HepG2 (cell line): ENCODE results near the gene RPS19BP1. TPM values are rescaled to one million over a fixed set of nuclear protein-coding genes. Genes with fewer than 3 reads are reported as not detected.
A peak's percentile ranks its signal among the peaks of the same experiment; 100 is the strongest.

Experiments
- BHLHE40 ChIP-seq: IDR thresholded peaks from 2 replicates; pipeline ENCODE4 v1.6.1; 2011; ENCODE audit warnings: low read length, improper control_type of control experiment
- CHD4 ChIP-seq: fragments of 200-600 bp; sonication (generic); IDR thresholded peaks from 2 replicates; pipeline ENCODE4 v1.7.0; 2017; ENCODE audit warnings: mild to moderate bottlenecking, low read length, borderline replicate concordance
- ELF4 ChIP-seq: sonication (generic); formaldehyde crosslinking; IDR thresholded peaks from 2 replicates; pipeline ENCODE4 v1.5.0; 2020; ENCODE audit warnings: missing genetic modification reagents, mild to moderate bottlenecking, moderate library complexity, borderline replicate concordance
- ETV5 ChIP-seq: IDR thresholded peaks from 2 replicates; pipeline ENCODE4 v1.6.1; 2018; ENCODE audit warnings: missing biosample characterization, missing genetic modification reagents, inconsistent platforms, borderline replicate concordance
- KAT8 ChIP-seq: IDR thresholded peaks from 2 replicates; pipeline ENCODE4 v1.6.1; 2016; ENCODE audit warnings: missing genetic modification reagents, missing compliant biosample characterization
- MED1 ChIP-seq: sonication (generic); formaldehyde crosslinking; IDR thresholded peaks from 2 replicates; pipeline ENCODE4 v1.4.0; 2020; ENCODE audit warnings: missing genetic modification reagents
- MED8 ChIP-seq: sonication (generic); formaldehyde crosslinking; IDR thresholded peaks from 2 replicates; pipeline ENCODE4 v1.8.1; 2023; ENCODE audit warnings: mild to moderate bottlenecking, missing genetic modification reagents; ENCODE audit not compliant: insufficient replicate concordance
- NCOA5 ChIP-seq: sonication (generic); formaldehyde crosslinking; IDR thresholded peaks from 2 replicates; pipeline ENCODE4 v1.4.0; 2020; ENCODE audit warnings: missing genetic modification reagents
- NR0B2 ChIP-seq: sonication (generic); formaldehyde crosslinking; IDR thresholded peaks from 2 replicates; pipeline ENCODE4 v1.4.0; 2020; ENCODE audit warnings: mild to moderate bottlenecking, missing genetic modification reagents
- SMARCE1 ChIP-seq: fragments of 450-650 bp; IDR thresholded peaks from 2 replicates; pipeline ENCODE4 v1.6.1; 2017; ENCODE audit warnings: borderline replicate concordance
- ZFP1 ChIP-seq: IDR thresholded peaks from 2 replicates; pipeline ENCODE4 v1.6.1; 2016
- ZNF232 ChIP-seq: sonication (generic); formaldehyde crosslinking; IDR thresholded peaks from 2 replicates; pipeline ENCODE4 v1.4.0; 2020; ENCODE audit warnings: missing genetic modification reagents, borderline replicate concordance
- ZNF260 ChIP-seq: sonication (generic); formaldehyde crosslinking; IDR thresholded peaks from 2 replicates; pipeline ENCODE4 v1.4.0; 2020; ENCODE audit warnings: missing genetic modification reagents, low read depth, mild to moderate bottlenecking, borderline replicate concordance
- ZNF383 ChIP-seq: sonication (generic); formaldehyde crosslinking; IDR thresholded peaks from 2 replicates; pipeline ENCODE4 v1.4.0; 2020; ENCODE audit warnings: missing genetic modification reagents, mild to moderate bottlenecking, borderline replicate concordance
- ZNF441 ChIP-seq: sonication (generic); formaldehyde crosslinking; IDR thresholded peaks from 2 replicates; pipeline ENCODE4 v1.7.0; 2021; ENCODE audit warnings: missing genetic modification reagents, borderline replicate concordance
- ZNF446 ChIP-seq: sonication (generic); formaldehyde crosslinking; IDR thresholded peaks from 2 replicates; pipeline ENCODE4 v1.5.0; 2020; ENCODE audit warnings: mild to moderate bottlenecking, missing genetic modification reagents
- ZNF547 ChIP-seq: sonication (generic); formaldehyde crosslinking; IDR thresholded peaks from 2 replicates; pipeline ENCODE4 v1.5.1; 2020; ENCODE audit warnings: mild to moderate bottlenecking, missing genetic modification reagents
- ZNF615 ChIP-seq: sonication (generic); formaldehyde crosslinking; IDR thresholded peaks from 2 replicates; pipeline ENCODE4 v1.5.0; 2020; ENCODE audit warnings: mild to moderate bottlenecking, missing genetic modification reagents, borderline replicate concordance
- ZNF766 ChIP-seq: sonication (generic); formaldehyde crosslinking; IDR thresholded peaks from 2 replicates; pipeline ENCODE4 v1.5.0; 2020; ENCODE audit warnings: missing genetic modification reagents, borderline replicate concordance
- ZNF775 ChIP-seq: sonication (generic); formaldehyde crosslinking; IDR thresholded peaks from 2 replicates; pipeline ENCODE4 v1.4.0; 2020; ENCODE audit warnings: missing genetic modification reagents, mild to moderate bottlenecking, moderate library complexity, borderline replicate concordance
- ZNF781 ChIP-seq: sonication (generic); formaldehyde crosslinking; IDR thresholded peaks from 2 replicates; pipeline ENCODE4 v1.5.1; 2020; ENCODE audit warnings: borderline replicate concordance, mild to moderate bottlenecking, missing genetic modification reagents; ENCODE audit errors: not compliant biosample characterization
- ZNF879 ChIP-seq: sonication (generic); formaldehyde crosslinking; IDR thresholded peaks from 2 replicates; pipeline ENCODE4 v1.8.1; 2023; ENCODE audit warnings: missing genetic modification reagents
- ZNF891 ChIP-seq: sonication (generic); formaldehyde crosslinking; IDR thresholded peaks from 2 replicates; pipeline ENCODE4 v1.5.0; 2020; ENCODE audit warnings: mild to moderate bottlenecking, missing genetic modification reagents
- polyA plus RNA-seq, 8 experiments: library from polyadenylated mRNA; depleted of rRNA in 3 of 8; stranded (reverse) in 7 of 8; unstranded in 1 of 8; fragments of >200 nt; fragmentation: Illumina TruSeq in 4 of 8; extraction: Trizol in 4 of 8; gene quantifications; 2 replicates each; pipeline versions ENCODE4 v1.2.1 to v1.2.3, GENCODE V29; 2011 to 2016; ENCODE audit warnings: low read depth in 4 of 8, missing spikeins in 1 of 8, mixed read lengths in 1 of 8; ENCODE audit not compliant: insufficient read depth in 1 of 8
- total RNA-seq, 5 experiments: library from RNA; depleted of rRNA; stranded (reverse); fragments of >200 nt; fragmentation: Illumina TruSeq; extraction: Trizol; gene quantifications; 2 replicates each; pipeline ENCODE4 v1.2.3, GENCODE V29; 2016; ENCODE audit warnings: low read depth in 1 of 5
- TF ChIP-seq, protein P1 (sequence below): sonication (generic); formaldehyde crosslinking; IDR thresholded peaks from 2 replicates; pipeline ENCODE4 v1.8.0; 2022; ENCODE audit warnings: missing genetic modification reagents, mild to moderate bottlenecking, inconsistent platforms, borderline replicate concordance
- TF ChIP-seq, protein P2 (sequence below): sonication (generic); formaldehyde crosslinking; IDR thresholded peaks from 2 replicates; pipeline ENCODE4 v1.8.1; 2022; ENCODE audit warnings: low read depth, mild to moderate bottlenecking, missing genetic modification reagents

RPS19BP1 gene
- total and polyA plus RNA-seq, 2 of the 13 experiments (the other 11 are each of a cell fraction or from before 2014, with no cell fraction given), result 44.3 to 81.3 TPM

DNA sequence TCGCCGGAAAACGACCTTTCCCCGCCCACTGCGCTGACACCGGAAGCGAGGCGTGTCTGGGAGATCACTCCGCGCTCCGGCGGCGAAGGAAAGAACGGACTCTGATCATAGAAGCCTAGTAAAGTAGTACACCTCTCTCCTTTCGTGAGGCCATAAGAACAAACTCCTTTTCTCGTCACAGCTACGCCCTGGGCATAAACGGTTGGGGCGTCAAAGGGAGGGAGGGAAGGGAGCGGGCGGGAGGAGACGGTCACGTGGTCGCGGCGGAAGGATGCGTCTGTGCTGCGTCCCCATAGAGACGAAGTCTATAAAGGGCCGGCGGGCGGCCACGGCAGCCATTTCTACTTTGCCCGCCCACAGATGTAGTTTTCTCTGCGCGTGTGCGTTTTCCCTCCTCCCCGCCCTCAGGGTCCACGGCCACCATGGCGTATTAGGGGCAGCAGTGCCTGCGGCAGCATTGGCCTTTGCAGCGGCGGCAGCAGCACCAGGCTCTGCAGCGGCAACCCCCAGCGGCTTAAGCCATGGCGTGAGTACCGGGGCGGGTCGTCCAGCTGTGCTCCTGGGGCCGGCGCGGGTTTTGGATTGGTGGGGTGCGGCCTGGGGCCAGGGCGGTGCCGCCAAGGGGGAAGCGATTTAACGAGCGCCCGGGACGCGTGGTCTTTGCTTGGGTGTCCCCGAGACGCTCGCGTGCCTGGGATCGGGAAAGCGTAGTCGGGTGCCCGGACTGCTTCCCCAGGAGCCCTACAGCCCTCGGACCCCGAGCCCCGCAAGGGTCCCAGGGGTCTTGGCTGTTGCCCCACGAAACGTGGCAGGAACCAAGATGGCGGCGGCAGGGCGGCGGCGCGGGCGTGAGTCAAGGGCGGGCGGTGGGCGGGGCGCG, 12.1 kb downstream of the RPS19BP1 start, which contains the start of gene ATF4 (continued):
- TF ChIP-seq, protein P1, sequence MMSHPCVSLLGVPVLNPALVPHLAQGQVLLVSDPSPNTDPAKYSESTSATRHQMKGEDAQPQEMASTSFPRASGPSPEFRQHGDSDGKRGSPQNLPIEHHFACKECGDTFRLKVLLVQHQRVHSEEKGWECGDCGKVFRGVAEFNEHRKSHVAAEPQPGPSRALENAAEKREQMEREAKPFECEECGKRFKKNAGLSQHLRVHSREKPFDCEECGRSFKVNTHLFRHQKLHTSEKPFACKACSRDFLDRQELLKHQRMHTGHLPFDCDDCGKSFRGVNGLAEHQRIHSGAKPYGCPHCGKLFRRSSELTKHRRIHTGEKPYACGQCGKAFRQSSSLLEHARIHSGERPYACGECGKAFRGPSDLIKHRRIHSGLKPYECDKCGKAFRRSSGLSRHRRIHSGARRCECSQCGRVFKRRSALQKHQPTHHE (CRISPR knock-in tag), result no peak; the same call in 1 of the 2 replicates
- TF ChIP-seq SMARCE1, result no peak
- TF ChIP-seq ZNF232 (CRISPR knock-in tag), result no peak; the same call in none of the 2 replicates
- peak; percentile 77 for TF ChIP-seq KAT8 (CRISPR knock-in tag)
- TF ChIP-seq CHD4, result no peak
- no peak for TF ChIP-seq ZNF260 (CRISPR knock-in tag)
- no peak for TF ChIP-seq NR0B2 (CRISPR knock-in tag)
- TF ChIP-seq BHLHE40, result 0 out of 2 replicates have a peak, but pooled peaks have one; percentile 2
- peak; percentile 30 for TF ChIP-seq ZNF781 (CRISPR knock-in tag)
- TF ChIP-seq, protein P2, sequence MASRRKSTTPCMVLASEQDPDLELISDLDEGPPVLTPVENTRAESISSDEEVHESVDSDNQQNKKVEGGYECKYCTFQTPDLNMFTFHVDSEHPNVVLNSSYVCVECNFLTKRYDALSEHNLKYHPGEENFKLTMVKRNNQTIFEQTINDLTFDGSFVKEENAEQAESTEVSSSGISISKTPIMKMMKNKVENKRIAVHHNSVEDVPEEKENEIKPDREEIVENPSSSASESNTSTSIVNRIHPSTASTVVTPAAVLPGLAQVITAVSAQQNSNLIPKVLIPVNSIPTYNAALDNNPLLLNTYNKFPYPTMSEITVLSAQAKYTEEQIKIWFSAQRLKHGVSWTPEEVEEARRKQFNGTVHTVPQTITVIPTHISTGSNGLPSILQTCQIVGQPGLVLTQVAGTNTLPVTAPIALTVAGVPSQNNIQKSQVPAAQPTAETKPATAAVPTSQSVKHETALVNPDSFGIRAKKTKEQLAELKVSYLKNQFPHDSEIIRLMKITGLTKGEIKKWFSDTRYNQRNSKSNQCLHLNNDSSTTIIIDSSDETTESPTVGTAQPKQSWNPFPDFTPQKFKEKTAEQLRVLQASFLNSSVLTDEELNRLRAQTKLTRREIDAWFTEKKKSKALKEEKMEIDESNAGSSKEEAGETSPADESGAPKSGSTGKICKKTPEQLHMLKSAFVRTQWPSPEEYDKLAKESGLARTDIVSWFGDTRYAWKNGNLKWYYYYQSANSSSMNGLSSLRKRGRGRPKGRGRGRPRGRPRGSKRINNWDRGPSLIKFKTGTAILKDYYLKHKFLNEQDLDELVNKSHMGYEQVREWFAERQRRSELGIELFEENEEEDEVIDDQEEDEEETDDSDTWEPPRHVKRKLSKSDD (CRISPR knock-in tag), result 0 out of 2 replicates have a peak, but pooled peaks have one; percentile 50
- TF ChIP-seq ZNF441 (CRISPR knock-in tag), result peak; percentile 91
- 0 out of 2 replicates have a peak, but pooled peaks have one; percentile 52 for TF ChIP-seq ZNF775 (CRISPR knock-in tag)
- TF ChIP-seq ZNF615 (CRISPR knock-in tag), result no peak
- TF ChIP-seq ZNF547 (CRISPR knock-in tag), result peak; percentile 65
- peak; percentile 80 for TF ChIP-seq MED8 (CRISPR knock-in tag)
- TF ChIP-seq ZNF383 (CRISPR knock-in tag), result peak; percentile 47; the same call in 1 of the 2 replicates
- peak; percentile 66; the same call in 1 of the 2 replicates for TF ChIP-seq ELF4
- peak; percentile 65; the same call in 1 of the 2 replicates for TF ChIP-seq MED1 (CRISPR knock-in tag)
- TF ChIP-seq ETV5 (CRISPR knock-in tag), result peak; percentile 82
- 0 out of 2 replicates have a peak, but pooled peaks have one; percentile 71 for TF ChIP-seq NCOA5 (CRISPR knock-in tag)
- peak; percentile 50; the same call in 1 of the 2 replicates for TF ChIP-seq ZFP1 (CRISPR knock-in tag)
- no peak; the same call in 1 of the 2 replicates for TF ChIP-seq ZNF891
- TF ChIP-seq ZNF446 (CRISPR knock-in tag), result peak; percentile 94; the same call in 1 of the 2 replicates
- TF ChIP-seq ZNF766, result no peak; the same call in none of the 2 replicates
- TF ChIP-seq ZNF879 (CRISPR knock-in tag), result 0 out of 2 replicates have a peak, but pooled peaks have one; percentile 49
